Muscle layer of colon (tissue), 2 donors: ENCODE measurements around the gene WNT6.

ENCODE experiments used
- H3K27ac ChIP-seq: one replicate; pipeline ENCODE4 v1.7.0; 2013; ENCODE audit warnings: low read depth, mild to moderate bottlenecking, low read length, moderate library complexity
- H3K27me3 ChIP-seq, 2 donors: one replicate each; pipeline ENCODE4 v1.7.0; 2013; ENCODE audit warnings: low read length in 2 of 2, mild to moderate bottlenecking in 2 of 2; ENCODE audit not compliant: insufficient read depth in 2 of 2, control insufficient read depth in 1 of 2
- H3K36me3 ChIP-seq: one replicate; pipeline ENCODE4 v1.7.0; 2013; ENCODE audit warnings: mild to moderate bottlenecking, low read length; ENCODE audit not compliant: insufficient read depth
- H3K4me1 ChIP-seq: one replicate; pipeline ENCODE4 v1.7.0; 2013; ENCODE audit warnings: mild to moderate bottlenecking, low read length; ENCODE audit not compliant: insufficient read depth
- H3K4me3 ChIP-seq, 2 donors: one replicate each; pipeline ENCODE4 v1.7.0; 2013; ENCODE audit warnings: low read length in 2 of 2, low read depth in 1 of 2, mild to moderate bottlenecking in 1 of 2, moderate library complexity in 1 of 2
- H3K9ac ChIP-seq: one replicate; pipeline ENCODE4 v1.7.0; 2013; ENCODE audit warnings: low read length
- H3K9me3 ChIP-seq: one replicate; pipeline ENCODE4 v1.7.0; 2013; ENCODE audit warnings: mild to moderate bottlenecking, low read length
- donor health status: abdominal sarcoma.
- donor health status: Adenocarcinoma of cecum.

The WNT6 gene

GRCh38 chr2:218872645-218873358 lies 13.2 kb downstream of the WNT6 start:
- Histone ChIP-seq H3K9ac (no peak overlapping the region), H3K4me3 (no peak overlapping the region), H3K27me3 (peaks cover 33 to 77% of the 10 kb centered on the region in 2 donors), H3K36me3 (no peaks in the 10 kb centered on the region), H3K4me1 (no peaks in the 10 kb centered on the region), H3K27ac (no peak overlapping the region), H3K9me3 (no peaks in the 10 kb centered on the region)

- H3K9me3 ChIP-seq, result no peaks in the 10 kb centered on the region
- no peak overlapping the region for H3K9ac ChIP-seq
- H3K36me3 ChIP-seq, result no peaks in the 10 kb centered on the region
- no peak overlapping the region for H3K27ac ChIP-seq
- no peak overlapping the region for H3K4me3 ChIP-seq
- H3K4me1 ChIP-seq, result no peaks in the 10 kb centered on the region
- peaks cover 36 to 79% of the 10 kb centered on the region in 2 donors for H3K27me3 ChIP-seq
Measured at GRCh38 chr2:218873359-218874194, 14.0 kb downstream of the WNT6 start.

GRCh38 chr2:218875692-218876246 lies 16.2 kb downstream of the WNT6 start:
- peaks cover 6% of the 10 kb centered on the region for H3K4me1 ChIP-seq
- no peak overlapping the region for H3K4me3 ChIP-seq
- H3K36me3 ChIP-seq, result no peaks in the 10 kb centered on the region
- H3K27me3 ChIP-seq, result peaks cover 44 to 87% of the 10 kb centered on the region in 2 donors
- H3K9me3 ChIP-seq, result no peaks in the 10 kb centered on the region
- H3K27ac ChIP-seq, result no peak overlapping the region
- no peak overlapping the region for H3K9ac ChIP-seq

GRCh38 chr2:218876562-218877219 lies 17.1 kb downstream of the WNT6 start:
- H3K9ac ChIP-seq, result no peak overlapping the region
- no peak overlapping the region for H3K4me3 ChIP-seq
- no peak overlapping the region for H3K27ac ChIP-seq
- no peaks in the 10 kb centered on the region for H3K9me3 ChIP-seq
- H3K27me3 ChIP-seq, result peaks cover 52 to 89% of the 10 kb centered on the region in 2 donors
- no peaks in the 10 kb centered on the region for H3K36me3 ChIP-seq
- peaks cover 6% of the 10 kb centered on the region for H3K4me1 ChIP-seq

- Histone ChIP-seq H3K4me1 (peaks cover 6% of the 10 kb centered on the region), H3K9me3 (no peaks in the 10 kb centered on the region), H3K4me3 (no peak overlapping the region), H3K27me3 (peaks cover 51 to 89% of the 10 kb centered on the region in 2 donors), H3K36me3 (no peaks in the 10 kb centered on the region), H3K9ac (no peak overlapping the region), H3K27ac (no peak overlapping the region)
Measured at GRCh38 chr2:218877331-218877730, 17.7 kb downstream of the WNT6 start.

- no peak overlapping the region for H3K27ac ChIP-seq
- H3K9ac ChIP-seq, result no peak overlapping the region
- no peaks in the 10 kb centered on the region for H3K9me3 ChIP-seq
- H3K27me3 ChIP-seq, result peaks cover 54 to 89% of the 10 kb centered on the region in 2 donors
- H3K36me3 ChIP-seq, result no peaks in the 10 kb centered on the region
- H3K4me3 ChIP-seq, result no peak overlapping the region
- peaks cover 7% of the 10 kb centered on the region for H3K4me1 ChIP-seq
Measured at GRCh38 chr2:218877891-218878290, 18.3 kb downstream of the WNT6 start.

- Histone ChIP-seq H3K27ac (no peak overlapping the region), H3K36me3 (no peaks in the 10 kb centered on the region), H3K27me3 (peaks cover 54 to 86% of the 10 kb centered on the region in 2 donors), H3K9ac (no peak overlapping the region), H3K4me3 (no peak overlapping the region), H3K4me1 (peaks cover 11% of the 10 kb centered on the region), H3K9me3 (no peaks in the 10 kb centered on the region)
Measured at GRCh38 chr2:218878486-218878885, 18.9 kb downstream of the WNT6 start.

- peaks cover 11% of the 10 kb centered on the region for H3K4me1 ChIP-seq
- H3K27ac ChIP-seq, result no peak overlapping the region
- no peaks in the 10 kb centered on the region for H3K9me3 ChIP-seq
- no peak overlapping the region for H3K4me3 ChIP-seq
- H3K36me3 ChIP-seq, result no peaks in the 10 kb centered on the region
- peaks cover 54 to 85% of the 10 kb centered on the region in 2 donors for H3K27me3 ChIP-seq
- H3K9ac ChIP-seq, result no peak overlapping the region
Measured at GRCh38 chr2:218878926-218879761, 19.5 kb downstream of the WNT6 start.

GRCh38 chr2:218879776-218880101 lies 20.1 kb downstream of the WNT6 start:
- H3K36me3 ChIP-seq, result no peaks in the 10 kb centered on the region
- no peak overlapping the region for H3K27ac ChIP-seq
- no peaks in the 10 kb centered on the region for H3K9me3 ChIP-seq
- peaks cover 50 to 85% of the 10 kb centered on the region in 2 donors for H3K27me3 ChIP-seq
- peaks cover 11% of the 10 kb centered on the region for H3K4me1 ChIP-seq
- no peak overlapping the region for H3K9ac ChIP-seq
- no peak overlapping the region for H3K4me3 ChIP-seq

- H3K9ac ChIP-seq, result no peak within 1 kb of the TSS
- no peaks in the 10 kb centered on the region for H3K9me3 ChIP-seq
- peaks cover 11% of the 10 kb centered on the region for H3K4me1 ChIP-seq
- H3K27ac ChIP-seq, result no peak within 1 kb of the TSS
- peaks cover 49 to 85% of the 10 kb centered on the region in 2 donors for H3K27me3 ChIP-seq
- H3K36me3 ChIP-seq, result no peaks in the 10 kb centered on the region
- peak within 1 kb of the TSS in 1 of 2 donors; percentile 10 for H3K4me3 ChIP-seq
Measured at GRCh38 chr2:218880102-218880858, 20.7 kb downstream of the WNT6 start, which contains the start of gene WNT10A. TSS of gene WNT10A (plus strand) at chr2:218880852. CDS start at chr2:218880996, 144 bp downstream.
